Astrocyte of the spinal cord (primary cell): Measurements from ENCODE around the gene C5orf22.
"Not testable (repeated sequence)": the region's sequence is repeated elsewhere in the genome, so short reads cannot be mapped to it uniquely, and the experiment has no call there.

Experiments
- DNase-seq: peaks from one replicate; pipeline ENCODE4 v3.0.0; 2011; ENCODE audit warnings: low read depth, low spot score
- H3K4me3 ChIP-seq: 2 replicates; pipeline ENCODE4 v1.5.1; 2011; ENCODE audit warnings: low read depth, mild to moderate bottlenecking, low read length, moderate library complexity
- CTCF ChIP-seq: IDR thresholded peaks from 2 replicates; pipeline ENCODE4 v1.5.1; 2012; ENCODE audit warnings: low read depth, mild to moderate bottlenecking, low read length, inconsistent platforms
- in situ Hi-C: cut with HindIII; loops from 2 replicates; pipeline ENCODE4 v1.10.0; 2017; ENCODE audit warnings: low sequenced_read_pairs

The C5orf22 gene

DNA sequence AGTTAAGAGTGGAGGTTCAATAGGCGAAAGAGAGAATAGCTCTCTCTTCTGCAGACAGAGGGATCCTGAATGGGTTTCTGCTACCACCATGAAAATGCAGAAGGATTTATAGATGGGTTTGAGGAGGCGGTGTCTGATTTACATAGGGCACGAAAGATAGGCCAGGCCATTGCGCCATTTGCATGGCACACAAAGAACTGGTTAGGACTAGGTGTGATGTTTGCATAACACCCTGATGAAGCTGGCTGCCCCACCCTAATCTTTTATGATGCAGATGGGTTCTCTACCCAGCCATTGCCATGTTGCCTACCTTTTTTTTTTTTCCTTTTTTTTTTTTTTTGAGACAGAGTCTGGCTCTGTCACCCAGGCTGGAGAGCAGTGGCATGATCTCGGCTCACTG is 55.4 kb downstream of the C5orf22 start:
- in situ Hi-C loops: no loop called here

GRCh38 chr5:31593665-31594064 is 61.6 kb downstream of the C5orf22 start:
- no peak for DNase-seq
- in situ Hi-C loops: no loop called here
- H3K4me3 ChIP-seq: no peak overlapping the region
- no peak for TF ChIP-seq CTCF

More for the DNA sequence above, 55.4 kb downstream of the C5orf22 start:
- no peak for DNase-seq
- no peak for TF ChIP-seq CTCF
- no peak overlapping the region for H3K4me3 ChIP-seq

DNA sequence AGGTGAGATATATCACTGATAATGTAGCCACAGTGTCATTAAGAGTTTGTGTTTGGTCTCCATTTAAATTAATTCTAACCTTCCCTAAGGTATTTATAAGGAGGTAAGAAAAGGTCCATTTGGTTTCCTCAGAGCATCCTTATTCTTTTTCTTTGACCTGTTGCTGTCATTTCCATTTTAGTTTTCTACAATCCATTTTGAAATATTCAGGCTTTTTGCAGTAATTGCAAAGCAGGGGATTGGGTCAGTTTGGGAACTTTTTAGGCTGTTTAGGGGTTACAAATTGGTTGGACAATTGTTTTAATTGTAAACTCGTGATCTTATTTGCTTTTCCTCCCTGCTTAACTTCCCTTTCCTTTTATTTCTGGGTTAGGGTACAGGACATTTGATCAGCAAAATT is 64.3 kb downstream of the C5orf22 start:
- in situ Hi-C loops: no loop called here
- no peak for TF ChIP-seq CTCF
- H3K4me3 ChIP-seq: no peak overlapping the region
- no peak for DNase-seq

GRCh38 chr5:31598640-31599611 is 66.8 kb downstream of the C5orf22 start:
- H3K4me3 ChIP-seq: no peak overlapping the region
- DNase-seq: no peak
- TF ChIP-seq CTCF: no peak
- in situ Hi-C loops: no loop called here

GRCh38 chr5:31602305-31602704 is 70.2 kb downstream of the C5orf22 start:
- DNase-seq, in situ Hi-C loops, H3K4me3 ChIP-seq: not testable (repeated sequence)

DNA sequence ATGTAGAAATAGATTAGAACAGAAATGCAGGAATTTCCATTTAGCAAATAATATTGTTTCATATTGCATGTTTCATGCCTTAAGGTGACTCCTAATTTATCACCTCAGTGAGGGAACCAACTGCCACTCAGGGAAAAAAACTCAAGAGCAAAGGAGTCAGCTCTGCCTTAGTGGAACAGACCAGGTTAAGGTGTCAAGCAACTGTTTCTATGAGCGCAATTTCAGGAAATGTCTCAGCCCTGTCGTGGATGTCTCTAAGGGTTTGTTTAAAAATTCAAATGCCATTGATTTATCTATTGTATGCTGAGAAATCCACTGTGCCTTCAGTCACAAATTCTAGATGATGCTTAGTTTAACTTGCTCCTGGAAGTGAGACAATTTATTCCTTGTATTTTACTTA is 72.1 kb downstream of the C5orf22 start:
- no peak for DNase-seq
- in situ Hi-C loops: no loop called here
- no peak for TF ChIP-seq CTCF
- no peak overlapping the region for H3K4me3 ChIP-seq

- TF ChIP-seq CTCF: no peak
- H3K4me3 ChIP-seq: no peak overlapping the region
- DNase-seq: no peak
- in situ Hi-C loops: no loop called here
Observed at GRCh38 chr5:31604644-31605043, 72.5 kb downstream of the C5orf22 start.
